ENCODE data around the gene CHRNA4.

CHRNA4 gene

DNA sequence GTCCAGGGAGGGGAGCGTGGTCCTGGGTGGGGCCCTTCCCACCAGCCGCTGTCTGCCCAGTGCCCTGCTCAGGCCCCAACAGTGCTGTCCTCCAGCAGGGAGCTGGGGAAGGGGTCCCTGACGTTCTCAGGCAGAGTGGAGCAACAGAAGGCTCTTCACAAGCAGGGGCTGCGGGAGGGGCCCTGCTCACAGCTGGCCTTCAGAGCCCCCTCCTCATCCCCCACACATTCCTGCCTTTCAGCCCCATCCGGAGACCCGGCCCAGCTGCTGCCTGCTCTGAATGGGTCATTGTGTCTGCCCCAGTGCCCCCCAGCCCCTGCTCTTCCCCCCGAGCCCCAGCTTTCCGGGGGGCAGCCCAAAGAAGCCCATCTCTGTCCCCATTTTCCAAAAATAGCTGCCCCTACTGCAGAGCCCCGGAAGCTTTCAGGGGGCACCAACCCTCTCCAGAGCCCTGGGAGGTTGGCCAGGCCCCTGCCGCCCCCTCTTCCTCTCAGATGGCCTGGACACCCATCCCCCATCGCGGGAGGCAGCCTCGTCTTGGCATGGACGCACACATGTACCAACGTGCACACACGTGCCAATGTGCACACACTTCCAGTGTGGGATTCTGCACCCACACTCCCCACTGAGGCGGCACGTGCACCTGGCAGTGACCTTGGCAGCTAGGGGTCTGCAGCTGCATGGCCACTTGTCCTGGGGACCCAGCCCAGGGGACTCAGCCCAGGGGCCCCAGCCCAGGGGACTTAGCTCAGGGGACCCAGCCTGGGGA is 64.4 kb downstream of the CHRNA4 start:
- H3K4me1 Mint-ChIP-seq, result peaks cover 0 to 3% of the 10 kb centered on the region in 2 donors
- H3K4me3 Mint-ChIP-seq, result no peak overlapping the region
- H3K9me3 Mint-ChIP-seq, result peaks cover 5 to 8% of the 10 kb centered on the region in 2 donors
- ATAC-seq (replicated peaks) (no peak), DNase-seq (no peak)
- no peaks in the 10 kb centered on the region for H3K36me3 Mint-ChIP-seq
- H3K27ac Mint-ChIP-seq, result no peak overlapping the region
- peaks cover 48 to 59% of the 10 kb centered on the region in 2 donors for H3K27me3 Mint-ChIP-seq

DNA sequence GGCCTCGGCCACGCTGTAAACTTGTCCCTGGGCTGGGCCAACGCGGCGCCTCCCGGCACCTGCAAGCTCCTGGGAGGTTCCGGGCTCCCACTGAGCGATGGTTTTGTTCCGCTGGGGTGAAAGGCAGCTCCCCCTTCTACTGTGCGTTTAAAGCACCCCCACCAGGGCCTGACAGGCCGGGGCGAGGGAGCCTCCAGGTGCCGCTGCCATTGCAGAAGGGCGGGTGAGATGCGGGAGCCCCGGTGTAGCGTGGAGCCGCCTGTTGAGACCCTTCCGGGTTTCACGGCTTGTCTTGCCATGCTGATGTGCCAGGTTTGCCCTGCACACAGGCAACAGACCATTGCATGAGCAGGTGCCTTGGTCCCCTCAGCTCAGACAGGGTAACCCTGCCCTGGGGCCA is 65.3 kb downstream of the CHRNA4 start:
- H3K36me3 Mint-ChIP-seq, result no peaks in the 10 kb centered on the region
- no peak overlapping the region for H3K4me3 Mint-ChIP-seq
- peaks cover 44 to 51% of the 10 kb centered on the region in 2 donors for H3K27me3 Mint-ChIP-seq
- ATAC-seq (replicated peaks), result no peak
- H3K4me1 Mint-ChIP-seq, result peaks cover 3 to 4% of the 10 kb centered on the region in 2 donors
- peaks cover under 1 to 4% of the 10 kb centered on the region in 2 donors for H3K9me3 Mint-ChIP-seq
- no peak overlapping the region for H3K27ac Mint-ChIP-seq
- no peak for DNase-seq

DNA sequence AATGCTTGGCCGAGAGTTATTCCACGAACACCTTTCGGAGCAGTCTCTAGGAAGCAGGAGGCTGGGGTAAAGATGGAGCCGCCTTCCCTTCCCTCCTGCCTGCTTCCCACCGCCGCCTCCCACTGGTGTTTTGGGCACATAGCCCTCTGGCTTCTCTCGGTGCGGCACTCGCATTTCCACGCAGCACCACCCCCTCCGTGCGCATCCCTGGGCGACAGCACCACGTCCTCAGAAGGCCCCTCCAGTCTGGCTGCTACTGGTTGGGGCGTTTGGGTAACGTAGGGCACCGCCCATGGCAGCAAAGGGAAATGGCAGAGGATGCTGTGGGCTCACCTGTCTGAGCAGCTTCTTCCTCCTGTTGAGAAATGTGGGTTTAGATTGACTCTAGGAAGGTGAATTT is 65.7 kb downstream of the CHRNA4 start:
- Mint-ChIP-seq H3K4me3 (no peak overlapping the region), H3K9me3 (peaks cover 0 to 4% of the 10 kb centered on the region in 2 donors), H3K4me1 (peaks cover 3 to 8% of the 10 kb centered on the region in 2 donors), H3K27ac (no peak overlapping the region), H3K27me3 (peaks cover 44 to 47% of the 10 kb centered on the region in 2 donors), H3K36me3 (no peaks in the 10 kb centered on the region)
- DNase-seq (no peak), ATAC-seq (replicated peaks) (no peak)

DNA sequence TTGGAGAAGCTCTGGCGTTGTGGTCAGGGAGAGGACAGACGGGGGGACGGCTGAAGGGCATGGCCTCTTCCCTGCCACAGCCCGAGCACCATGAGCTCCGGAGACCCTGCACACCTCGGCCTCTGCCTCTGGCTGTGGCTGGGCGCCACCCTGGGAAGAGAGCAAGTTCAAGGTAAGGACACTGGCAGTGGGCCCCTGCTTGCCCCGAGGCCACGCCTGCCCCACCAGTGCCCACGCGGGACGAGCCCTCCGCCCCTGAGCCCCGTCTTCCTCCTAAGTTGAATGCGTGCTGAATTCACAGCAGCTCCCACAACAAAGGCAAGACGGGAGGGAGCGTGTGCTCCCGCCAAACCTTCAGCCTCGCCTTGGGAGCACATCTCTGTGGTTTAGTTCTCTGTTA is 66.1 kb downstream of the CHRNA4 start:
- no peak overlapping the region for H3K4me3 Mint-ChIP-seq
- H3K27ac Mint-ChIP-seq, result no peak overlapping the region
- H3K36me3 Mint-ChIP-seq, result peaks cover 0 to 2% of the 10 kb centered on the region in 2 donors

DNA sequence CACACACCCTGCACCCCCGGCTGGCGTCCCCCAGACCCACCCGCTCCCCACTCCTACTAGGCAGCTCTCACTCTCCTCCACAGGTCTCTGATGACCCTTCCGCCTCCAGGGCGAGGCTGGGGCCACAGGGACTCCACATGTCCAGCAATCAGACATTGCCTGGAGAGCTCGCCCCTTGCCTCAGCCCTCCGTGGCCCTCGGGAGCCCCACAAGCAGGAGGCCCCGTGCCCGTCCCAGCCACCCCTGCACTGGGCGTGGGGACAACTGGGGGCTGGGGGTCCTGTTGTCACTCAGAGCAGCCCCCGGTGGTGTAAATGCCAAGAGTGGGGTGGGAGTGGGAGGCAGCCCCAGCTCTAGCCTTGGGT is 66.6 kb downstream of the CHRNA4 start:
- H3K4me3 Mint-ChIP-seq, result no peak overlapping the region
- H3K27me3 Mint-ChIP-seq, result peaks cover 44% of the 10 kb centered on the region in 2 donors
- DNase-seq, result no peak
- peaks cover 0 to 5% of the 10 kb centered on the region in 2 donors for H3K36me3 Mint-ChIP-seq
- H3K27ac Mint-ChIP-seq, result peak overlapping the region; percentile 22
- peaks cover 3 to 9% of the 10 kb centered on the region in 2 donors for H3K4me1 Mint-ChIP-seq
- no peak for ATAC-seq (replicated peaks)
- peaks cover 0 to 4% of the 10 kb centered on the region in 2 donors for H3K9me3 Mint-ChIP-seq

More for the DNA sequence above, 66.1 kb downstream of the CHRNA4 start:
- ATAC-seq (replicated peaks), result no peak
- peaks cover 0 to 4% of the 10 kb centered on the region in 2 donors for H3K9me3 Mint-ChIP-seq
- no peak for DNase-seq
- peaks cover 3 to 9% of the 10 kb centered on the region in 2 donors for H3K4me1 Mint-ChIP-seq
- H3K27me3 Mint-ChIP-seq, result peaks cover 44% of the 10 kb centered on the region in 2 donors

DNA sequence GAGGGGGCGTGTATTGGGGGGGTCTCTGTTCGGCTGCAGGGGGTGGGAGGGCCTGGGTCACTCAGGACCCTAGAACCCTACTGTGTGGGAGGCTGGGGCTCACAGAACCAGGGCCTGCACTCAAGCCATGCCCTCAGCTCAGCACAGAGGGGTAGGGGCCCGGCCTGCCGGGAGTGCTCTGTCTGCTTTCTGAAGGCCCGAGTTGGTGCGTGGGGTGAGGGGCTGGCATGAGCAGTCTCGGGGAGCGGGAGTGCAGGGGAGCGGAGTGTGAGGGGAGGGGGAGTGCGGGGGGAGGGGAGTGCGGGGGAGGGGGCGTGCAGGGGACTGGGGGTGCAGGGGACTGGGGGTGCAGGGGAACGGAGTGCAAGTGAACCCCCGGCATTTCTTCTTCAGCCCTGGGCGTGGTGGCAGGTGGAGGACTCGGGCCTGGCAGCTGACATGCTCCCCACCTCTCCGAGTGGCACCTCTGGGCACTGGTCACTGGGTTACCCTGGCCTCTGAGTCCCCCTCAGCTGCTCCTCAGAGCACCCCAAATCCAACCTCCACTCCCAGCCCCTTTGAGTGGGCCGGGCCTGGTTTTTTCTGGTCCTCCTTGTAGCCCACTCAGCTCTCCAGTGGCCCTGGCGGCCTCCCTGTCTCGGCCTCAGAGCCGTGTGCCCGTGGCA is 67.1 kb downstream of the CHRNA4 start:
- Mint-ChIP-seq H3K36me3 (peaks cover under 1 to 8% of the 10 kb centered on the region in 2 donors), H3K4me1 (peaks cover 4 to 9% of the 10 kb centered on the region in 2 donors), H3K27me3 (peaks cover 39 to 40% of the 10 kb centered on the region in 2 donors)

DNA sequence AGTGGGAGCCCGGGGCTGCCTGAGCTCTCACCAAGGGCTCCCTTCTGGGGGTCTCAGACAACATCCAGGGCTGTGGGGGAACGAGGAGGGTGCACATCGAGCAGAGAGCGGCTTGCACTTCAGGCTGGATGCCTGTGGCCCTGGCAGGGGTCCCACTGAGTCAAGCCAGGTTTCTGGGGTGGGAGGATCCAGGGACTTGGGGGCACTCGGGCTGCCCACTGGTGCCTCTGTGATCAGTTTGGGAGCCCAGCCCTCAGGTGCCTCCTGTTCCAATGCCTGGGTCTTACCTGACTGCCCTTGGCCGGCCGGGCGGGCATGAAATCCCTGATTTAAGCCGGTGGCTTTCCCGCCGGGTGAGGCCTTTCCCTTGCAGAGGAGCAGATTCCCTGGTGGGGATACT is 67.7 kb downstream of the CHRNA4 start:
- DNase-seq, result no peak
- H3K4me3 Mint-ChIP-seq, result no peak overlapping the region
- peaks cover 7 to 9% of the 10 kb centered on the region in 2 donors for H3K4me1 Mint-ChIP-seq
- H3K27me3 Mint-ChIP-seq, result peaks cover 35 to 36% of the 10 kb centered on the region in 2 donors
- peaks cover 5 to 13% of the 10 kb centered on the region in 2 donors for H3K36me3 Mint-ChIP-seq
- no peak overlapping the region for H3K27ac Mint-ChIP-seq
- no peak for ATAC-seq (replicated peaks)
- H3K9me3 Mint-ChIP-seq, result no peaks in the 10 kb centered on the region

More for the DNA sequence above, 67.1 kb downstream of the CHRNA4 start:
- no peak overlapping the region for H3K27ac Mint-ChIP-seq
- H3K9me3 Mint-ChIP-seq, result peaks cover 0 to 3% of the 10 kb centered on the region in 2 donors
- DNase-seq (no peak), ATAC-seq (replicated peaks) (no peak)
- no peak overlapping the region for H3K4me3 Mint-ChIP-seq
